ENCODE measurements around the gene FAM3D. TPM values are rescaled to one million over a fixed set of nuclear protein-coding genes. Genes with fewer than 3 reads are reported as not detected.

The FAM3D gene
- polyA plus RNA-seq, 3 donors, result 0.28 to 1.9 (median 0.71) TPM

- Mint-ChIP-seq H3K27me3 (ENCODE audit: low read depth in 3 of 3) (peaks cover 1 to 3% (median 2%) of the 10 kb centered on the region in 3 donors), H3K36me3 (no peaks in the 10 kb centered on the region), H3K9me3 (no peaks in the 10 kb centered on the region), H3K4me1 (no peaks in the 10 kb centered on the region), H3K4me3 (no peak overlapping the region), H3K27ac (no peak overlapping the region)
- no peaks in the 10 kb centered on the region for H3K36me3 ChIP-seq (replicated peaks in 1 of 2; ENCODE audit: control insufficient read depth in 1 of 2, insufficient read depth in 2 of 2, low read length in 2 of 2)
- H3K4me2 ChIP-seq (replicated peaks; ENCODE audit: extremely low read depth, low read length, poor library complexity, severe bottlenecking), result no peak overlapping the region
- H3K27me3 ChIP-seq (ENCODE audit: control insufficient read depth in 2 of 2, insufficient read depth in 2 of 2, low read length in 2 of 2), result no peaks in the 10 kb centered on the region
- no peaks in the 10 kb centered on the region for H3K9me3 ChIP-seq (replicated peaks in 1 of 2; ENCODE audit: control insufficient read depth in 1 of 2, insufficient read depth in 1 of 2, low read length in 2 of 2)
- no peak for DNase-seq
- WGBS (ENCODE audit: insufficient coverage), result 99% methylated on average over 6 of the region's 8 CpGs
- no peaks in the 10 kb centered on the region for H3K4me1 ChIP-seq (ENCODE audit: control insufficient read depth in 1 of 2, insufficient read depth in 2 of 2, low read length in 2 of 2)
- H3K27ac ChIP-seq (ENCODE audit: low read depth in 1 of 2, low read length in 2 of 2), result no peak overlapping the region
- no peaks in the 10 kb centered on the region for H3K79me2 ChIP-seq (ENCODE audit: insufficient read depth, low read length)
- H2AFZ ChIP-seq (ENCODE audit: insufficient read depth, low read depth, low read length, poor library complexity, severe bottlenecking), result no peak overlapping the region
- TF ChIP-seq CTCF (IDR thresholded peaks at IDR 0.05), result no peak
- H4K20me1 ChIP-seq (ENCODE audit: insufficient read depth, low read length), result no peaks in the 10 kb centered on the region
- H3K9ac ChIP-seq (ENCODE audit: insufficient read depth, low read length, poor library complexity, severe bottlenecking), result no peak overlapping the region
- intact Hi-C loops (cut with micrococcal nuclease), result loop anchor here in 1 of 2 donors (10.0 kb wide), 1 partner anchor 309 kb away; no protein-coding TSS in a partner anchor
- H3K4me3 ChIP-seq (replicated peaks in 1 of 3; ENCODE audit: low read depth in 2 of 3, low read length in 3 of 3), result no peak overlapping the region
Measured at GRCh38 chr3:58623478-58623877, 43.1 kb downstream of the FAM3D start.

GRCh38 chr3:58622892-58623291, 43.7 kb downstream of the FAM3D start:
- Histone ChIP-seq H3K4me1 (ENCODE audit: control insufficient read depth in 1 of 2, insufficient read depth in 2 of 2, low read length in 2 of 2) (no peaks in the 10 kb centered on the region), H3K27ac (ENCODE audit: low read depth in 1 of 2, low read length in 2 of 2) (no peak overlapping the region), H3K4me2 (replicated peaks; ENCODE audit: extremely low read depth, low read length, poor library complexity, severe bottlenecking) (no peak overlapping the region), H2AFZ (ENCODE audit: insufficient read depth, low read depth, low read length, poor library complexity, severe bottlenecking) (no peak overlapping the region), H3K36me3 (replicated peaks in 1 of 2; ENCODE audit: control insufficient read depth in 1 of 2, insufficient read depth in 2 of 2, low read length in 2 of 2) (no peaks in the 10 kb centered on the region), H4K20me1 (ENCODE audit: insufficient read depth, low read length) (no peaks in the 10 kb centered on the region), H3K27me3 (ENCODE audit: control insufficient read depth in 2 of 2, insufficient read depth in 2 of 2, low read length in 2 of 2) (no peaks in the 10 kb centered on the region), H3K79me2 (ENCODE audit: insufficient read depth, low read length) (no peaks in the 10 kb centered on the region), H3K4me3 (replicated peaks in 1 of 3; ENCODE audit: low read depth in 2 of 3, low read length in 3 of 3) (no peak overlapping the region), H3K9ac (ENCODE audit: insufficient read depth, low read length, poor library complexity, severe bottlenecking) (no peak overlapping the region), H3K9me3 (replicated peaks in 1 of 2; ENCODE audit: control insufficient read depth in 1 of 2, insufficient read depth in 1 of 2, low read length in 2 of 2) (no peaks in the 10 kb centered on the region)
- intact Hi-C loops (cut with micrococcal nuclease), result loop anchor here in 1 of 2 donors (10.0 kb wide), 1 partner anchor 308 kb away; no protein-coding TSS in a partner anchor
- WGBS (ENCODE audit: insufficient coverage), result 98% methylated on average over 7 of the region's 8 CpGs
- H3K27me3 Mint-ChIP-seq (ENCODE audit: low read depth in 3 of 3), result peaks cover 1 to 3% (median 2%) of the 10 kb centered on the region in 3 donors
- no peak for DNase-seq
- no peaks in the 10 kb centered on the region for H3K9me3 Mint-ChIP-seq
- no peak overlapping the region for H3K27ac Mint-ChIP-seq
- no peaks in the 10 kb centered on the region for H3K4me1 Mint-ChIP-seq
- H3K36me3 Mint-ChIP-seq, result no peaks in the 10 kb centered on the region
- TF ChIP-seq CTCF (IDR thresholded peaks at IDR 0.05), result no peak
- H3K4me3 Mint-ChIP-seq, result no peak overlapping the region
